CD14-positive monocyte (primary cell): Measurements from ENCODE around the gene SLC16A4. TPM values are rescaled to one million over a fixed set of nuclear protein-coding genes. Genes with fewer than 3 reads are reported as not detected.

ENCODE experiments used
- DNase-seq, 3 donors: peaks; one replicate each; pipeline ENCODE4 v3.0.0-alpha.2; 2011 to 2022
- H2AFZ ChIP-seq: 2 replicates; pipeline ENCODE4 v1.6.0; 2012; ENCODE audit warnings: mild to moderate bottlenecking, low read depth, low read length, inconsistent platforms; ENCODE audit not compliant: insufficient read depth, poor library complexity, severe bottlenecking
- H3K27ac ChIP-seq, 2 donors: 1 replicate in 1 of 2; 2 replicates in 1 of 2; pipeline ENCODE4 v1.5.1; 2012 to 2013; ENCODE audit warnings: low read length in 2 of 2, control low read depth in 1 of 2, inconsistent platforms in 1 of 2, low read depth in 1 of 2, mild to moderate bottlenecking in 1 of 2
- H3K27me3 ChIP-seq, 2 donors: one replicate each; pipeline versions ENCODE4 v1.6.0 to v1.6.1; 2011 to 2013; ENCODE audit warnings: low read length in 2 of 2; ENCODE audit not compliant: control insufficient read depth in 2 of 2, insufficient read depth in 2 of 2
- H3K36me3 ChIP-seq, 2 donors: replicated peaks in 1 of 2; 1 replicate in 1 of 2; 2 replicates in 1 of 2; pipeline versions ENCODE4 v1.5.1 to v1.6.1; 2012 to 2013; ENCODE audit warnings: low read length in 2 of 2, control low read depth in 1 of 2, inconsistent platforms in 1 of 2, mild to moderate bottlenecking in 1 of 2; ENCODE audit not compliant: insufficient read depth in 2 of 2, control insufficient read depth in 1 of 2
- H3K4me1 ChIP-seq, 2 donors: 1 replicate in 1 of 2; 2 replicates in 1 of 2; pipeline versions ENCODE4 v1.5.1 to v1.6.1; 2012 to 2013; ENCODE audit warnings: low read length in 2 of 2, control low read depth in 1 of 2, inconsistent platforms in 1 of 2, mild to moderate bottlenecking in 1 of 2, moderate library complexity in 1 of 2; ENCODE audit not compliant: insufficient read depth in 2 of 2, control insufficient read depth in 1 of 2
- H3K4me2 ChIP-seq: replicated peaks from 2 replicates; pipeline ENCODE3; 2012; ENCODE audit warnings: low read length, moderate library complexity, mild to moderate bottlenecking; ENCODE audit not compliant: poor library complexity, severe bottlenecking; ENCODE audit errors: extremely low read depth
- H3K4me3 ChIP-seq, 3 experiments: fragments of 200-600 bp in 1 of 3; sonication (generic) in 1 of 3; replicated peaks in 1 of 3; 1 replicate in 2 of 3; 2 replicates in 1 of 3; pipeline ENCODE4 v1.5.1; 2011 to 2013; ENCODE audit warnings: low read length in 3 of 3, mild to moderate bottlenecking in 3 of 3, control low read depth in 2 of 3, low read depth in 2 of 3, inconsistent platforms in 1 of 3, moderate library complexity in 1 of 3
- H3K79me2 ChIP-seq: 2 replicates; pipeline ENCODE4 v1.6.0; 2012; ENCODE audit warnings: mild to moderate bottlenecking, control low read depth, inconsistent platforms, low read length, moderate library complexity; ENCODE audit not compliant: insufficient read depth
- H3K9ac ChIP-seq: 2 replicates; pipeline ENCODE4 v1.6.0; 2017; ENCODE audit warnings: low read length, mild to moderate bottlenecking; ENCODE audit not compliant: insufficient read depth, poor library complexity, severe bottlenecking
- H3K9me3 ChIP-seq, 2 donors: replicated peaks in 1 of 2; 1 replicate in 1 of 2; 2 replicates in 1 of 2; pipeline versions ENCODE4 v1.5.1 to v1.6.1; 2012 to 2013; ENCODE audit warnings: low read length in 2 of 2, control low read depth in 1 of 2; ENCODE audit not compliant: control insufficient read depth in 1 of 2, insufficient read depth in 1 of 2
- H4K20me1 ChIP-seq: 2 replicates; pipeline ENCODE4 v1.6.0; 2012; ENCODE audit warnings: mild to moderate bottlenecking, low read length, control low read depth, moderate library complexity; ENCODE audit not compliant: insufficient read depth
- H3K27ac Mint-ChIP-seq, 7 donors: one replicate each; pipeline ENCODE4 v1.8.0; 2020; ENCODE audit warnings: mild to moderate bottlenecking in 7 of 7, mixed read lengths in 7 of 7, moderate library complexity in 6 of 7, inconsistent platforms in 2 of 7
- H3K27me3 Mint-ChIP-seq, 3 donors: one replicate each; pipeline ENCODE4 v1.8.0; 2021 to 2022; ENCODE audit warnings: low read depth in 3 of 3, mild to moderate bottlenecking in 3 of 3, mixed read lengths in 3 of 3, moderate library complexity in 3 of 3, inconsistent platforms in 1 of 3
- H3K36me3 Mint-ChIP-seq, 2 donors: one replicate each; pipeline ENCODE4 v1.8.0; 2020; ENCODE audit warnings: mixed read lengths in 2 of 2, inconsistent platforms in 1 of 2, mild to moderate bottlenecking in 1 of 2
- H3K4me1 Mint-ChIP-seq: one replicate; pipeline ENCODE4 v1.8.0; 2020; ENCODE audit warnings: mild to moderate bottlenecking, mixed read lengths
- H3K4me3 Mint-ChIP-seq, 2 donors: one replicate each; pipeline ENCODE4 v1.8.0; 2020; ENCODE audit warnings: mild to moderate bottlenecking in 2 of 2, mixed read lengths in 2 of 2, moderate library complexity in 1 of 2
- H3K9me3 Mint-ChIP-seq, 7 donors: one replicate each; pipeline ENCODE4 v1.8.0; 2020 to 2022; ENCODE audit warnings: mixed read lengths in 7 of 7, mild to moderate bottlenecking in 6 of 7, moderate library complexity in 6 of 7, inconsistent platforms in 2 of 7
- CTCF ChIP-seq: fragments of 200-600 bp; IDR thresholded peaks from one replicate; pipeline ENCODE4 v1.8.0; 2022; ENCODE audit warnings: antibody characterized with exemption, mild to moderate bottlenecking
- WGBS: methylation state at CpG from one replicate; pipeline ENCODE4 v1.1.5; 2013; ENCODE audit warnings: missing lambda C conversion rate; ENCODE audit not compliant: insufficient coverage; 5-methylcytosine and 5-hydroxymethylcytosine counted together
- intact Hi-C, 2 donors: fragments of 100-400 bp; cut with micrococcal nuclease; formaldehyde crosslinking; loops; one replicate each; pipeline versions ENCODE4 v1.15.0 to v1.15.1; 2023
- polyA plus RNA-seq, 3 donors: library from polyadenylated mRNA; depleted of rRNA in 1 of 3; unstranded in 2 of 3; stranded (reverse) in 1 of 3; fragments of 300-500 nt in 2 of 3; fragments of >200 nt in 1 of 3; fragmentation: Illumina TruSeq in 2 of 3; gene quantifications; 1 replicate in 2 of 3; 2 replicates in 1 of 3; pipeline ENCODE4 v1.2.3, GENCODE V29; 2012 to 2021

Gene SLC16A4
- polyA plus RNA-seq, 3 donors, result 0.13 to 0.26 (median 0.25) TPM

- Histone ChIP-seq H3K9me3 (no peaks in the 10 kb centered on the region), H3K27me3 (no peaks in the 10 kb centered on the region), H4K20me1 (no peaks in the 10 kb centered on the region), H3K4me3 (peak overlapping the region in 1 of 3 experiments; percentile 41), H3K36me3 (no peaks in the 10 kb centered on the region), H2AFZ (peak overlapping the region; percentile 74), H3K27ac (peak overlapping the region; percentile 56 to 58), H3K4me2 (peak overlapping the region; percentile 51), H3K4me1 (peaks cover 50 to 55% of the 10 kb centered on the region in 2 donors), H3K79me2 (no peaks in the 10 kb centered on the region), H3K9ac (no peak overlapping the region)
- H3K36me3 Mint-ChIP-seq, result no peaks in the 10 kb centered on the region
- intact Hi-C loops, result no loop called here
- TF ChIP-seq CTCF, result no peak
- H3K4me3 Mint-ChIP-seq, result peak overlapping the region; percentile 25 to 65
- H3K27ac Mint-ChIP-seq, result peak overlapping the region; percentile 21 to 87 (median 70)
- H3K4me1 Mint-ChIP-seq, result peaks cover 50% of the 10 kb centered on the region
- peaks cover 0 to 2% (median 0%) of the 10 kb centered on the region in 7 donors for H3K9me3 Mint-ChIP-seq
- peaks cover 0 to 1% (median 0%) of the 10 kb centered on the region in 3 donors for H3K27me3 Mint-ChIP-seq
- DNase-seq, result no peak
- 89% methylated on average over 1 of the region's 4 CpGs for WGBS
These were observed 40.1 kb upstream of the SLC16A4 start for GRCh38 chr1:110430901-110431300.

- Histone ChIP-seq H4K20me1 (no peaks in the 10 kb centered on the region), H3K4me2 (peak overlapping the region; percentile 51), H3K9ac (no peak overlapping the region), H3K9me3 (no peaks in the 10 kb centered on the region), H3K79me2 (no peaks in the 10 kb centered on the region), H3K27me3 (no peaks in the 10 kb centered on the region), H3K4me1 (peaks cover 50 to 58% of the 10 kb centered on the region in 2 donors), H3K4me3 (peak overlapping the region in 1 of 3 experiments; percentile 41), H3K27ac (peak overlapping the region; percentile 56 to 58), H3K36me3 (no peaks in the 10 kb centered on the region), H2AFZ (peak overlapping the region; percentile 74)
- Mint-ChIP-seq H3K4me1 (peaks cover 51% of the 10 kb centered on the region), H3K27ac (peak overlapping the region; percentile 9 to 87 (median 70)), H3K9me3 (peaks cover 0 to 2% (median 0%) of the 10 kb centered on the region in 7 donors), H3K36me3 (no peaks in the 10 kb centered on the region), H3K4me3 (peak overlapping the region; percentile 25 to 65), H3K27me3 (peaks cover 0 to 1% (median 0%) of the 10 kb centered on the region in 3 donors)
- WGBS, result 48% methylated on average over 3 of the region's 6 CpGs
- intact Hi-C loops, result no loop called here
- DNase-seq, result no peak
- TF ChIP-seq CTCF, result no peak
These were observed 39.5 kb upstream of the SLC16A4 start for GRCh38 chr1:110430366-110430765.
